Neutrophil (primary cell): ENCODE data around the gene NSD2.

ENCODE experiments used
- H3K27ac ChIP-seq: fragments of 200-600 bp; sonication (generic); 2 replicates; pipeline ENCODE4 v1.5.1; 2016; ENCODE audit warnings: mild to moderate bottlenecking, moderate library complexity
- H3K27me3 ChIP-seq: fragments of 200-600 bp; sonication (generic); 2 replicates; pipeline ENCODE4 v1.6.0; 2016; ENCODE audit warnings: mild to moderate bottlenecking
- H3K36me3 ChIP-seq: fragments of 200-600 bp; sonication (generic); 2 replicates; pipeline ENCODE4 v1.5.1; 2017
- H3K4me1 ChIP-seq, 2 experiments: fragments of 200-600 bp in 1 of 2; sonication (generic) in 1 of 2; 1 replicate in 1 of 2; 2 replicates in 1 of 2; pipeline versions ENCODE4 v1.5.1 to v1.6.1; 2013 to 2016; ENCODE audit warnings: low read depth in 1 of 2, low read length in 1 of 2, mild to moderate bottlenecking in 1 of 2, moderate library complexity in 1 of 2; ENCODE audit not compliant: control insufficient read depth in 1 of 2, insufficient read depth in 1 of 2
- H3K4me3 ChIP-seq, 2 experiments: fragments of 200-600 bp in 1 of 2; sonication (generic) in 1 of 2; 1 replicate in 1 of 2; 2 replicates in 1 of 2; pipeline ENCODE4 v1.5.1; 2013 to 2016; ENCODE audit warnings: low read depth in 1 of 2, low read length in 1 of 2, mild to moderate bottlenecking in 1 of 2, moderate library complexity in 1 of 2
- H3K9me3 ChIP-seq: fragments of 200-600 bp; sonication (generic); 2 replicates; pipeline ENCODE4 v1.5.1; 2016
- TF ChIP-seq, protein P1 (sequence below): fragments of 200-600 bp; sonication (generic); IDR thresholded peaks from 2 replicates; pipeline ENCODE4 v1.5.1; 2016; ENCODE audit warnings: antibody characterized with exemption

The NSD2 gene

DNA sequence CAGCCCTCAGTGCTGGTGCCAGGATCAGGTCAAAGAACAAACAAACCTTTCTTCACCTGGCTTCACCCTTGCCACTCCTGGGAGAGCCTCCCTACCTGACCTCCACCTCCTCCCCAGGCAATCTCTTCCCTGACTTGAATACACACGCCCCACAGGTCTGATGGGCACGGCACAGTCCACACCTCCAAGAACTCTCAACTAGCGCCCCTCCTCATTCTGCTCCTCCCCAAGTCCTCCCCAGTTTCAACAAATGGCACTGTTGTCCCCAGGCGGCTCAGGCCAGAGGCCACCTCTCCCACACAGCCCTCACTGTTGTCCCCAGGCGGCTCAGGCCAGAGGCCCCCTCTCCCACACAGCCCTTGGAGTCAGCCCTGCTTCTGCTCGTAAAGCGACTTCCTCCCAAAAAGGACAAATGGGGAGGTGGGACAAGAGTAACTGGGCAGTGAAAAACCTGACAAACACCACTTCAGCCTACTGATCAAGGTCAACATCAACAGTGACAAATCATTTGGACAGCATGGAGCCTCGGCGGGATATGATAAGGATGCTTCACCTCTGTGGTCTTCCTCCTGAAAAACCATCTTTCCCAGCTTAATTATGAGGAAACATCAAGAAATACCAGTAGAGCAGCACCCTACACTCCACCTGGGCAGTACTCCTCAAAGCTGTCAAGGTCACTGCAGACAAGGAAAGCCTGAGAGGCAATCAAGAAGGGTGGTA, 18.1 kb upstream of the NSD2 start:
- H3K36me3 ChIP-seq = no peaks in the 10 kb centered on the region
- no peaks in the 10 kb centered on the region for H3K27me3 ChIP-seq
- peaks cover 17 to 18% of the 10 kb centered on the region in 2 experiments for H3K4me1 ChIP-seq
- H3K4me3 ChIP-seq = no peak overlapping the region
- TF ChIP-seq, protein P1, sequence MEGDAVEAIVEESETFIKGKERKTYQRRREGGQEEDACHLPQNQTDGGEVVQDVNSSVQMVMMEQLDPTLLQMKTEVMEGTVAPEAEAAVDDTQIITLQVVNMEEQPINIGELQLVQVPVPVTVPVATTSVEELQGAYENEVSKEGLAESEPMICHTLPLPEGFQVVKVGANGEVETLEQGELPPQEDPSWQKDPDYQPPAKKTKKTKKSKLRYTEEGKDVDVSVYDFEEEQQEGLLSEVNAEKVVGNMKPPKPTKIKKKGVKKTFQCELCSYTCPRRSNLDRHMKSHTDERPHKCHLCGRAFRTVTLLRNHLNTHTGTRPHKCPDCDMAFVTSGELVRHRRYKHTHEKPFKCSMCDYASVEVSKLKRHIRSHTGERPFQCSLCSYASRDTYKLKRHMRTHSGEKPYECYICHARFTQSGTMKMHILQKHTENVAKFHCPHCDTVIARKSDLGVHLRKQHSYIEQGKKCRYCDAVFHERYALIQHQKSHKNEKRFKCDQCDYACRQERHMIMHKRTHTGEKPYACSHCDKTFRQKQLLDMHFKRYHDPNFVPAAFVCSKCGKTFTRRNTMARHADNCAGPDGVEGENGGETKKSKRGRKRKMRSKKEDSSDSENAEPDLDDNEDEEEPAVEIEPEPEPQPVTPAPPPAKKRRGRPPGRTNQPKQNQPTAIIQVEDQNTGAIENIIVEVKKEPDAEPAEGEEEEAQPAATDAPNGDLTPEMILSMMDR = no peak
- no peaks in the 10 kb centered on the region for H3K9me3 ChIP-seq
- H3K27ac ChIP-seq = no peak overlapping the region

- H3K9me3 ChIP-seq = no peaks in the 10 kb centered on the region
- no peaks in the 10 kb centered on the region for H3K36me3 ChIP-seq
- H3K27ac ChIP-seq = no peak overlapping the region
- H3K4me1 ChIP-seq = peaks cover 17 to 18% of the 10 kb centered on the region in 2 experiments
- TF ChIP-seq, protein P1 = no peak
- H3K4me3 ChIP-seq = peak overlapping the region in 1 of 2 experiments; percentile 94
- no peaks in the 10 kb centered on the region for H3K27me3 ChIP-seq
Observed at GRCh38 chr4:1854752-1855151, 16.4 kb upstream of the NSD2 start.

DNA sequence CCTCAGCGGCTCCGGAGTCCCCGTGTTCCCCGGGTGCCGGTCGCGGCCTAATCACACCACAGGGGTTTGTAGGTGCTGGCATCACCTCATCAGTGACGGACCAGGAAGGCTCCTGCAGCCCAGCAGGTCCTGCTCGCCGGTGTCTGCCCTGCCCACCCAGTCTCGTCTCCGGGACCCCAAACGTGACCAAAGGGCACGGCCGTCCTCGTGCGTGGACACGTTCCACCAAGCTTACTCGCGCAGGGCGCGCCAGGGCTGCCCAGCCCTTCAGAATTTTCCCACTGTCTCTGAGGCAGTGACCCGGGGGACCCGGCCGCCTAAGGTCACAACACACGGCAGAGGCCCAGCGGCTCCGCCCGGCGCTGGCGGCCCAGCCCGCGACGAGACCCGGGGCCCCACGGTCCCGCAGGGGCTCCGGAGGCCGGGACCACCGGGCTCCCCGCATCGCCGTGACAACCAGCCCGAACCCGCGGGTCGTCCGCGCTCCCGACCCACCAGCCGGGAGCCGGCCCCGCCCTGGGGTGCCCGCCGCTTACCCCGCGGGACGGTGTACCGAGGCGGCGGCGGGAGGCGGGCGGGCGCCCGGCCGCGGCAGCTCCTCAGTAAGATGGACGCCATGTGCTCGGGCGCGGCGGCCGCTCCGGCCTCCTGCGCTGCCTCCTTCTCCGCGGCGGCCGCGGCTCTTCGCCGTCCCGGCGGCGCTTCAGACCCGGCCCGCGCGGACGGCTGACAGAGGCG, 15.7 kb upstream of the NSD2 start:
- Histone ChIP-seq H3K27me3 (no peaks in the 10 kb centered on the region), H3K36me3 (no peaks in the 10 kb centered on the region), H3K27ac (peak overlapping the region; percentile 69), H3K9me3 (no peaks in the 10 kb centered on the region), H3K4me1 (peaks cover 17 to 18% of the 10 kb centered on the region in 2 experiments), H3K4me3 (peak overlapping the region; percentile 61 to 94)
- TF ChIP-seq, protein P1 = no peak

DNA sequence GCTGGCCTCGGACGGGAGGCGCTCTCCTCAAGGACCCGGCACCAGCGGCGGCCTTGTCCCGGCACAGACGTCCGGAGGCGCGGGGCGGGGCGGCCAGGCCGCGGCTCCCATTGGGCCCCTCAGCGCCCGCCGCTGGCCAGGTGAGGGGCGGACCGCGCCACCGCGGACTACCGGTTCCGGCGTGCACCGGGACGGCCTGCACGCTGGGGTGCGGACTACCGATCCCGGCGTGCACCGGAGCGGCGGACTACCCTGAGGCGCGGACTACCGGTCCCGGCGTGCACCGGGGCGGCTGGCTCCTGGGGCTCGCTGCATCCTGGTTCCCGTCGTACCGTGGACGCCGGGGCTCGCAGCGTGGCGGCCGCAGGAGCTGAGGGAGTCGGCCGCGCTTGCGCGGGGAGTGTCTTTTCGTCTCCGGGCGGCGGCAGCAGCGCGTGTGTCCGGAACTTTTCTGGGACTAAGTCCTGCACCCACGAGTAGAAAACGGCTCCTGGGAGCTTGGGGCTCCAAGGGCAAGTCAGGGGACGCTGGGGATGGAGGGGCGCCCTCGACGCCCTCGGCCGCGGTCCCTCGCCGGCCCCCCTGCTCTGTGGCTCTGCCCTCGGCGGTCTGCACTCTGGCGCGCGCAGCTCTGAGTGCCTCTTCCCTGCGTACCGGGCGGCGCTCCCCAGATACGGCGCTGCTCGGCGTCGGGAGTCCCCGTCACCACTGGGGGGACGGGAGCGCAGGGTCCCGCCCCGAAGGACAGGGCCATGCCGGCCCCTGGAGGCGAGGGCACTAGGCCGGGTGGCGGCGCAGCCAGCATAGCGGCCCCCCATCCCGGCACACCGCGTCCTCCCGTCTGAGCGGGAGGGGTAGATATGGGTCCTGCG, 14.9 kb upstream of the NSD2 start, which contains the start of gene LETM1:
TSS of gene LETM1 (minus strand) at position 86 of the 872 bp plus-strand sequence. CDS start 206 bp downstream, outside the sequence.
- peak within 1 kb of the TSS; percentile 69 for H3K27ac ChIP-seq
- no peaks in the 10 kb centered on the region for H3K27me3 ChIP-seq
- no peaks in the 10 kb centered on the region for H3K9me3 ChIP-seq
- no peaks in the 10 kb centered on the region for H3K36me3 ChIP-seq
- peaks cover 17 to 18% of the 10 kb centered on the region in 2 experiments for H3K4me1 ChIP-seq
- TF ChIP-seq, protein P1 = no peak
- peak within 1 kb of the TSS; percentile 61 to 94 for H3K4me3 ChIP-seq
